OCI-LY7 (cell line): ENCODE data around the gene PPT1. TPM values are rescaled to one million over a fixed set of nuclear protein-coding genes. Genes with fewer than 3 reads are reported as not detected.

Source experiments
- BruUV-seq: library from RNA; stranded (reverse); fragments of 400-500 nt; replicated peaks from 2 replicates; lab custom pipeline; 2021; lab: Mats Ljungman, UMichigan
- CTCF ChIA-PET: fragments of 300-600 bp; sonication (Branson Sonifier 250); formaldehyde crosslinking; loops from one replicate; lab custom pipeline; 2022; ENCODE audit warnings: antibody characterized with exemption; ENCODE audit not compliant: unreplicated experiment; lab: Charles Lee
- POLR2A ChIA-PET: fragments of 300-600 bp; sonication (Branson Sonifier 250); formaldehyde crosslinking; loops from one replicate; lab custom pipeline; 2022; ENCODE audit warnings: antibody characterized with exemption; lab: Charles Lee
- DNase-seq: peaks from one replicate; pipeline ENCODE4 v3.0.0-alpha.2; 2015; ENCODE audit warnings: low spot score
- H2AFZ ChIP-seq: fragments of 200-600 bp; sonication (generic), shearing (Covaris generic); 2 replicates; pipeline ENCODE4 v1.6.1; 2014; ENCODE audit warnings: mild to moderate bottlenecking, antibody characterized with exemption, low read length, moderate library complexity
- H3K27ac ChIP-seq: fragments of 200-600 bp; sonication (generic); 2 replicates; pipeline ENCODE4 v1.5.1; 2014; ENCODE audit warnings: mixed run types, low read depth, mild to moderate bottlenecking, moderate library complexity, low read length, inconsistent platforms; ENCODE audit not compliant: poor library complexity, severe bottlenecking
- H3K36me3 ChIP-seq: fragments of 200-600 bp; sonication (generic); 2 replicates; pipeline ENCODE4 v1.6.1; 2014; ENCODE audit warnings: mild to moderate bottlenecking, antibody characterized with exemption, low read length, moderate library complexity, mixed read lengths; ENCODE audit not compliant: insufficient read depth
- H3K4me1 ChIP-seq: fragments of 200-600 bp; sonication (generic); 2 replicates; pipeline ENCODE4 v1.5.1; 2014; ENCODE audit warnings: mild to moderate bottlenecking, low read length; ENCODE audit not compliant: insufficient read depth, poor library complexity, severe bottlenecking
- H3K4me2 ChIP-seq: fragments of 200-600 bp; sonication (generic); 2 replicates; pipeline ENCODE4 v1.6.1; 2014; ENCODE audit warnings: mild to moderate bottlenecking, low read length
- H3K4me3 ChIP-seq: fragments of 200-600 bp; sonication (generic); 2 replicates; pipeline ENCODE4 v1.5.1; 2014; ENCODE audit warnings: mild to moderate bottlenecking, low read depth, low read length; ENCODE audit not compliant: poor library complexity, severe bottlenecking
- H3K79me2 ChIP-seq: fragments of 200-600 bp; sonication (generic); 2 replicates; pipeline ENCODE4 v1.6.1; 2016; ENCODE audit warnings: low read depth, mild to moderate bottlenecking, low read length, moderate library complexity, mixed read lengths; ENCODE audit not compliant: insufficient read depth
- H3K9me2 ChIP-seq: fragments of 200-600 bp; sonication (generic); 2 replicates; pipeline ENCODE4 v1.6.1; 2016; ENCODE audit warnings: mild to moderate bottlenecking, low read length, mixed read lengths; ENCODE audit not compliant: insufficient read depth
- H3K9me3 ChIP-seq: fragments of 200-600 bp; sonication (generic); 2 replicates; pipeline ENCODE4 v1.6.1; 2014; ENCODE audit warnings: mild to moderate bottlenecking, mixed run types, low read length, mixed read lengths
- H4K20me1 ChIP-seq: fragments of 200-600 bp; sonication (generic); 2 replicates; pipeline ENCODE4 v1.6.1; 2014; ENCODE audit warnings: mild to moderate bottlenecking, antibody characterized with exemption, low read length, moderate library complexity, mixed read lengths; ENCODE audit not compliant: insufficient read depth
- EZH2phosphoT487 ChIP-seq: fragments of 200-600 bp; sonication (generic); IDR thresholded peaks from 2 replicates; pipeline ENCODE4 v1.6.1; 2018; ENCODE audit warnings: low read depth, borderline replicate concordance, mild to moderate bottlenecking, mixed run types, antibody characterized with exemption, low read length, moderate library complexity, mixed read lengths
- intact Hi-C: fragments of 100-400 bp; cut with micrococcal nuclease; formaldehyde crosslinking; loops from one replicate; pipeline ENCODE4 v1.10.0; 2022; ENCODE audit not compliant: unreplicated experiment
- total RNA-seq, 2 experiments: library from RNA; depleted of rRNA in 1 of 2; stranded (reverse); fragments of >200 nt in 1 of 2; shearing (Covaris generic) in 1 of 2; gene quantifications; 2 replicates each; pipeline ENCODE4 v1.2.3, GENCODE V29; 2014 to 2022
- TF ChIP-seq, protein P1 (sequence below): fragments of 200-600 bp; sonication (generic); conservative IDR thresholded peaks from 2 replicates; pipeline ENCODE4 v1.5.1; 2014; ENCODE audit warnings: mild to moderate bottlenecking, antibody characterized with exemption, low read length, moderate library complexity, mixed read lengths

Gene PPT1
- total RNA-seq, 2 experiments from 2014 or later = 55.9 to 66.5 TPM

DNA sequence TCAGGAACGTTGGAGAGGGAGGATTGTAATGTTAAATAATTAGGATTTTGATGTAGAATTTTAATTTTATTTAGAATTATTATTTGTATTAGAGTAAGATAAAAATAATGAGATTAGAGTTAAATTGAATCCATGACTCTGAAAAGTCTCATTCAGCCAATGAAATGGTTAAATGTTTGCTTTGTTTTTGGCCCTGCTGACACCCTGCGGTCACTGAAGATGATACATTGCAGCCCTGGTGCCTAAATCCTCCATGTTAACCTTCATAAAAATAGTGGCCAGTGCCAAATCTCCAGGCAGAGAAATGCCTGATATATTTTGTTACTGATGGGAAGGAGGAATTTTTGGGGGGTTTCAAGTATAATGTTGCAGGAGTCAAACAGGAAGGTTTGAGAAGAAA is 36.8 kb upstream of the PPT1 start:
- ChIA-PET POLR2A (no interaction called here), CTCF (no interaction called here)
- H3K9me2 ChIP-seq = no peaks in the 10 kb centered on the region
- no peaks in the 10 kb centered on the region for H4K20me1 ChIP-seq
- no peaks in the 10 kb centered on the region for H3K36me3 ChIP-seq
- no peak overlapping the region for H2AFZ ChIP-seq
- peaks cover 5% of the 10 kb centered on the region for H3K4me1 ChIP-seq
- H3K4me2 ChIP-seq = no peak overlapping the region
- intact Hi-C loops = no loop called here
- no peak overlapping the region for H3K4me3 ChIP-seq
- no TSS peak for BruUV-seq
- H3K27ac ChIP-seq = no peak overlapping the region
- no peak for DNase-seq
- TF ChIP-seq EZH2phosphoT487 = no peak
- TF ChIP-seq, protein P1, sequence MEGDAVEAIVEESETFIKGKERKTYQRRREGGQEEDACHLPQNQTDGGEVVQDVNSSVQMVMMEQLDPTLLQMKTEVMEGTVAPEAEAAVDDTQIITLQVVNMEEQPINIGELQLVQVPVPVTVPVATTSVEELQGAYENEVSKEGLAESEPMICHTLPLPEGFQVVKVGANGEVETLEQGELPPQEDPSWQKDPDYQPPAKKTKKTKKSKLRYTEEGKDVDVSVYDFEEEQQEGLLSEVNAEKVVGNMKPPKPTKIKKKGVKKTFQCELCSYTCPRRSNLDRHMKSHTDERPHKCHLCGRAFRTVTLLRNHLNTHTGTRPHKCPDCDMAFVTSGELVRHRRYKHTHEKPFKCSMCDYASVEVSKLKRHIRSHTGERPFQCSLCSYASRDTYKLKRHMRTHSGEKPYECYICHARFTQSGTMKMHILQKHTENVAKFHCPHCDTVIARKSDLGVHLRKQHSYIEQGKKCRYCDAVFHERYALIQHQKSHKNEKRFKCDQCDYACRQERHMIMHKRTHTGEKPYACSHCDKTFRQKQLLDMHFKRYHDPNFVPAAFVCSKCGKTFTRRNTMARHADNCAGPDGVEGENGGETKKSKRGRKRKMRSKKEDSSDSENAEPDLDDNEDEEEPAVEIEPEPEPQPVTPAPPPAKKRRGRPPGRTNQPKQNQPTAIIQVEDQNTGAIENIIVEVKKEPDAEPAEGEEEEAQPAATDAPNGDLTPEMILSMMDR = 0 out of 2 replicates have a peak, but pooled peaks have one; percentile 10
- H3K9me3 ChIP-seq = peaks cover 8% of the 10 kb centered on the region; the same call in 1 of the 2 replicates
- no peaks in the 10 kb centered on the region for H3K79me2 ChIP-seq

DNA sequence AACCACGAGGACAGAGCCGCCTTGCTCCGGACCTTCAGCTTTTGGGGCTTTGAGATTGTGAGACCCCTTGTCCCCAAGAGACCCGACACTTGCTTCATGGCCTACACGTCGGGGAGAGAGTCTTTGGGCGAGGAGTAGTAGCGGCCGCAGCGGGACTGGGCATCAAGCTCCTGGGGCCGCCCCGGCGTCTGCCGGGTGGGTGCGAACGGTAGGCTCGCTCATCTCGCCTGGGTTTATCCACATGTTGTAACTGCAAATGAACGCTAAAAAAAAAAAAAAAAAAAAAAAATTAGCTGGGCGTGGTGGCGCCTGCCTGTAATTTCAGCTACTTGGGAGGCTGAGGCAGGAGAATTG is 36.2 kb upstream of the PPT1 start:
- POLR2A ChIA-PET = no interaction called here
- TF ChIP-seq, protein P1 = no peak

DNA sequence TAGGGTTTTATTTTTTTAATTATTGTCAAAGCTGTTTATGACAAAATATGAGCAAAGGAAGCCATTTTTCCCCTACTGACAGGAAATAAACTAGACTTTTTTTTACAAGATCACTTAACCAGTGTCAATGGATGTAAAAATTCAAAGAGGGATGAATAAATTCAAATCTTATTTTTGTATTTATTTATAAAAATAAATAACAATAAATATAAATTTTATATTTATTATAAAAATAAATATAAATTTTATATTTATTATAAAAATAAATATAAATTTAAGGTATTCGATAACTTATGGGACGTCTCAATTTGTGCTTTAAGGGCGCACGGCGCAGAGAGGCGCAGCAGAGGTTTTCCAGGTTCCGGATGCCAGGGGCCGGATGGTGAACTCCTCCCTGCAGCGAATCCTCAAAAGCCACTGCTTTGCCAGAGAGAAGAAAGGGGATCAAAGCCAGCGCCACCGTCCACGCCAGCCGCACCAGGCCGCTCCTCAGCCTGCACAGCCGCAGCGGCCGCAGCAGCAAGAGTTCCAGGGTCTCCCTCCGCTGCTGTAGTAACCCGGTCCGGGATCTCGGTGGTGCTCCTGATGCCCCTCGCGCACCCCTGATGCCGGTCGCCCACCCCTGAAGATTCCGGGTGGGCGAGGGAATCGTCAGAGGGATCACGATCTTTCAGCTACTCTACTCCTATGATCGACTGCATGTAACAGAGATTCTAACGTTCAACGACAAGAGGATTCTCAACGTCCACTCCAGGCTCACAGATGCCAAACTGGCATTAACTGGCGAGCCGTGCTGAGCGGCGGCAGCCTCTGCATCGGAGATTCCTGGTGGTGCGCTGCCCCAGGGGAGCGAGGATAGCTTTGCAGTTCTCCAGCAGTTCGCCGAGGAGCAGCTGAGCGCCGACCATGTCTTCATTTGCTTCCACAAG is 35.6 kb upstream of the PPT1 start:
- Histone ChIP-seq H3K27ac (no peak overlapping the region), H4K20me1 (no peaks in the 10 kb centered on the region), H3K4me2 (no peak overlapping the region), H3K4me1 (peaks cover 5% of the 10 kb centered on the region), H3K9me2 (no peaks in the 10 kb centered on the region), H3K9me3 (peaks cover 8% of the 10 kb centered on the region; the same call in 1 of the 2 replicates), H3K79me2 (no peaks in the 10 kb centered on the region), H3K4me3 (no peak overlapping the region), H3K36me3 (no peaks in the 10 kb centered on the region), H2AFZ (no peak overlapping the region)
- no TSS peak for BruUV-seq
- intact Hi-C loops = no loop called here
- TF ChIP-seq EZH2phosphoT487 = no peak
- TF ChIP-seq, protein P1 = no peak
- ChIA-PET CTCF (no interaction called here), POLR2A (no interaction called here)
- no peak for DNase-seq

More for the DNA sequence above, 36.2 kb upstream of the PPT1 start:
- H3K9me3 ChIP-seq = peaks cover 8% of the 10 kb centered on the region; the same call in 1 of the 2 replicates
- H4K20me1 ChIP-seq = no peaks in the 10 kb centered on the region
- H3K4me2 ChIP-seq = no peak overlapping the region
- H3K36me3 ChIP-seq = no peaks in the 10 kb centered on the region
- H3K4me3 ChIP-seq = no peak overlapping the region
- peaks cover 5% of the 10 kb centered on the region for H3K4me1 ChIP-seq
- no peak overlapping the region for H3K27ac ChIP-seq
- BruUV-seq = no TSS peak
- no peak for DNase-seq
- H2AFZ ChIP-seq = no peak overlapping the region
- intact Hi-C loops = no loop called here
- CTCF ChIA-PET = no interaction called here
- H3K79me2 ChIP-seq = no peaks in the 10 kb centered on the region
- H3K9me2 ChIP-seq = no peaks in the 10 kb centered on the region
